Lung (tissue), 12 donors: Measurements from ENCODE around the gene ARPC1A. TPM values are rescaled to one million over a fixed set of nuclear protein-coding genes. Genes with fewer than 3 reads are reported as not detected.

ENCODE experiments used
- ATAC-seq: fragments of 200-7000 bp; cut with Tn5 transposase; one replicate; pipeline ENCODE4 v1.9.1; 2020; ENCODE audit warnings: moderate number of reproducible peaks; ENCODE audit not compliant: insufficient read depth, low FRiP score
- DNase-seq, 3 donors: peaks; one replicate each; pipeline ENCODE4 v3.0.0-alpha.2; 2013 to 2017
- H3K27ac ChIP-seq, 2 donors: one replicate each; pipeline ENCODE4 v1.5.1; 2013; ENCODE audit warnings: mild to moderate bottlenecking in 2 of 2, moderate library complexity in 2 of 2, control low read depth in 1 of 2, inconsistent platforms in 1 of 2, low read depth in 1 of 2, low read length in 1 of 2
- H3K27me3 ChIP-seq, 3 donors: one replicate each; pipeline ENCODE4 v1.5.1; 2013; ENCODE audit warnings: low read length in 2 of 3; ENCODE audit not compliant: control insufficient read depth in 3 of 3, insufficient read depth in 3 of 3
- H3K36me3 ChIP-seq, 4 donors: one replicate each; pipeline ENCODE4 v1.5.1; 2013; ENCODE audit warnings: low read length in 4 of 4, mild to moderate bottlenecking in 1 of 4, moderate library complexity in 1 of 4; ENCODE audit not compliant: control insufficient read depth in 4 of 4, insufficient read depth in 4 of 4
- H3K4me1 ChIP-seq, 5 donors: one replicate each; pipeline ENCODE4 v1.5.1; 2013; ENCODE audit warnings: low read length in 5 of 5, mild to moderate bottlenecking in 2 of 5, moderate library complexity in 1 of 5; ENCODE audit not compliant: control insufficient read depth in 5 of 5, insufficient read depth in 5 of 5
- H3K4me3 ChIP-seq: one replicate; pipeline ENCODE4 v1.5.1; 2013; ENCODE audit warnings: mild to moderate bottlenecking, control low read depth, moderate library complexity
- H3K9ac ChIP-seq, 2 donors: one replicate each; pipeline ENCODE4 v1.5.1; 2013; ENCODE audit warnings: low read length in 2 of 2, control low read depth in 1 of 2; ENCODE audit not compliant: insufficient read depth in 1 of 2
- H3K9me3 ChIP-seq, 4 donors: one replicate each; pipeline ENCODE4 v1.5.1; 2013; ENCODE audit warnings: low read length in 3 of 4, mild to moderate bottlenecking in 1 of 4, moderate library complexity in 1 of 4; ENCODE audit not compliant: control insufficient read depth in 4 of 4, insufficient read depth in 3 of 4
- CTCF ChIP-seq: IDR thresholded peaks from 2 replicates; pipeline ENCODE4 v1.5.1; 2012; ENCODE audit warnings: mild to moderate bottlenecking; ENCODE audit errors: control extremely low read depth, extremely low read depth
- WGBS, 2 donors: extraction: QIAGEN DNeasy Blood & Tissue Kit; methylation state at CpG; one replicate each; pipeline ENCODE4 v1.1.7; 2013; 5-methylcytosine and 5-hydroxymethylcytosine counted together
- polyA plus RNA-seq, 2 donors: library from polyadenylated mRNA; stranded (reverse); fragments of 200-250 nt; gene quantifications; one replicate each; pipeline ENCODE4 v1.2.1, GENCODE V29; 2013
- total RNA-seq, 2 donors: library from RNA; depleted of rRNA in 1 of 2; stranded (reverse); fragments of >200 nt in 1 of 2; gene quantifications; one replicate each; pipeline ENCODE4 v1.2.1, GENCODE V29; 2014 to 2021
- donor health status: control.
- donor health status: control.
- donor health status: Bipolar disorder and iron deficiency.
- donor health status: healthy.
- donor health status: DM: yes; HTN: yes; CAD: no.

ARPC1A gene
- total and polyA plus RNA-seq, 4 donors: 71.3 to 212 (median 120) TPM

- no peak overlapping the region for H3K4me3 ChIP-seq
- no peaks in the 10 kb centered on the region for H3K27me3 ChIP-seq
- DNase-seq: no peak
- H3K9ac ChIP-seq: no peak overlapping the region
- H3K36me3 ChIP-seq: no peaks in the 10 kb centered on the region
- no peak for ATAC-seq
- no peak for TF ChIP-seq CTCF
- 87 to 88% methylated on average over 19 of the region's 19 CpGs for WGBS, 2 donors
- no peak overlapping the region for H3K27ac ChIP-seq
- H3K4me1 ChIP-seq: no peaks in the 10 kb centered on the region
- H3K9me3 ChIP-seq: no peaks in the 10 kb centered on the region
Measured at GRCh38 chr7:99301496-99301895, 24.2 kb upstream of the ARPC1A start.

DNA sequence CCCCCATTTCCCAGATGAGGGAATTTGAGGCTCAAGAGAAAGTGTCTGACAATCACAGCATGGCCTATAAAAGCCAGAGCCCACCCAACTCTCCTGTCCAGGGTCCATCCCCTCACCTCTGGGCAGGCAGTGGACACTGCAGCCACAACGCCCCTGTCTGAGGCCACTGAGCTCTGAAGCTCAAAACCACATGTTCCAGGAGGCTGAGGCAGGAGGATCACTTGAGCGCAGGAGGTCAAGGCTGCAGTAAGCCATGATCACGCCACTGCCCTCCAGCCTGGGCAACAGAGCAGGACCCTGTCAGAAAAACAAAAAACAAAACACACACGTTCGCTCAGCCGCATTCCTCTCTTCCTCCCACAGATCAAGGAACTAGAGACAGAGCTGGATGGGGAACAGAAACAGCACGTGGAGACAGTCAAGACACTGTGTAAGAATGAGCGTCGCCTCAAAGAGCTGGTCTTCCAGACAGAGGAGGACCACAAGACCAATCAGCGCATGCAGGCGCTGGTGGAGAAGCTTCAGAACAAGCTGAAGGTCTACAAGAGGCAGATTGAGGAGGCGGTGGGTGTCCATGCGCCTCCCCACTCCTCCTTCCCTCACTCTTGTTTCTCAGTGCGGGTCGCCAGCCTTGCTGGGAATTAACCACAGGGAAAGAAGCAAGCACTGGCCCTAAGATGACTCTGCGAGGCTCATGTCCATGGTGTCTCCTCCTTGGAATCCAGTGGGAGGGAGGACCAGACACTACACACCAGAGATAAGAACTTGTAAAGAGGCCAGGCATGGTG lies 20.0 kb upstream of the ARPC1A start:
- H3K9me3 ChIP-seq: peaks cover 0 to 5% (median 1%) of the 10 kb centered on the region in 4 donors
- no peaks in the 10 kb centered on the region for H3K4me1 ChIP-seq
- no peak for DNase-seq
- no peak overlapping the region for H3K4me3 ChIP-seq
- H3K36me3 ChIP-seq: no peaks in the 10 kb centered on the region
- 82 to 87% methylated on average over 16 of the region's 16 CpGs for WGBS, 2 donors
- H3K27me3 ChIP-seq: no peaks in the 10 kb centered on the region
- H3K9ac ChIP-seq: no peak overlapping the region
- TF ChIP-seq CTCF: no peak
- no peak overlapping the region for H3K27ac ChIP-seq
- ATAC-seq: no peak

GRCh38 chr7:99308461-99309074 lies 17.1 kb upstream of the ARPC1A start:
- no peaks in the 10 kb centered on the region for H3K36me3 ChIP-seq
- WGBS, 2 donors: 90 to 92% methylated on average over 7 of the region's 7 CpGs
- no peak overlapping the region for H3K4me3 ChIP-seq
- DNase-seq: no peak
- peaks cover 0 to 5% (median 1%) of the 10 kb centered on the region in 4 donors for H3K9me3 ChIP-seq
- TF ChIP-seq CTCF: no peak
- no peak overlapping the region for H3K9ac ChIP-seq
- no peaks in the 10 kb centered on the region for H3K27me3 ChIP-seq
- no peak overlapping the region for H3K27ac ChIP-seq
- no peaks in the 10 kb centered on the region for H3K4me1 ChIP-seq
- no peak for ATAC-seq
